IPS DF 6.9 (cell line): Measurements from ENCODE around the gene FKBP1A.

Source experiments
- DNase-seq: peaks from one replicate; pipeline ENCODE4 v3.0.0-alpha.2; 2013; ENCODE audit warnings: low read depth, low spot score
- H3K27ac ChIP-seq: one replicate; pipeline ENCODE4 v1.5.1; 2013; ENCODE audit warnings: low read length, control low read depth
- H3K27me3 ChIP-seq: 2 replicates; pipeline ENCODE4 v1.6.1; 2013; ENCODE audit warnings: mild to moderate bottlenecking, low read length; ENCODE audit not compliant: control insufficient read depth, insufficient read depth
- H3K36me3 ChIP-seq: 2 replicates; pipeline ENCODE4 v1.6.1; 2013; ENCODE audit warnings: low read length; ENCODE audit not compliant: control insufficient read depth, insufficient read depth
- H3K4me1 ChIP-seq: 2 replicates; pipeline ENCODE4 v1.6.1; 2013; ENCODE audit warnings: low read length; ENCODE audit not compliant: control insufficient read depth, insufficient read depth
- H3K4me3 ChIP-seq: 2 replicates; pipeline ENCODE4 v1.5.1; 2013; ENCODE audit warnings: mild to moderate bottlenecking, low read length
- H3K9me3 ChIP-seq: 2 replicates; pipeline ENCODE4 v1.6.1; 2013; ENCODE audit warnings: low read length, inconsistent platforms; ENCODE audit not compliant: control insufficient read depth, insufficient read depth
- WGBS: extraction: QIAGEN DNeasy Blood & Tissue Kit; methylation state at CpG from one replicate; pipeline ENCODE4 v1.1.7; 2013; ENCODE audit warnings: mixed read lengths, missing lambda C conversion rate; ENCODE audit not compliant: insufficient read length, insufficient coverage; 5-methylcytosine and 5-hydroxymethylcytosine counted together

The FKBP1A gene

DNA sequence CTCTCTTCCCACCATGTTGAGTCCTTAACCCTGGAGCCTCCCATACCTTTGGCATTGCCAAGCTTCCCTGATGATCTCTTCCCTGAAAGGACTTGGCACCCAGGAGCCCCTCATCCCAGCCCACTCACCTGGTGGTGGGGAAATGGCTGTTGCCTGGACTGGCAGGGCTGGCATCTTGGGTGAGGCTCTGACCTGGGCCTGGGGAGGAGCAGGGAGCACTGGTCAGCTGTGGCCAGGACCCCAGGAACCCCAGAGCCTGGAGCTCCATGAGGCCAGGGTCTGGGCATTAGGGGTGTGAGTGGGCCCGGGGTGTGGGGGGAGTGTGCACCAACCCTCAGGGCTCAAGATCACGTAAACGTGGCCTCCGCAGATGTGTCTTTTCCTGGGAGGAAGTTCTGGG is 73.4 kb downstream of the FKBP1A start:
- Histone ChIP-seq H3K27ac (no peak overlapping the region), H3K4me1 (no peaks in the 10 kb centered on the region), H3K4me3 (no peak overlapping the region), H3K9me3 (no peaks in the 10 kb centered on the region), H3K27me3 (no peaks in the 10 kb centered on the region), H3K36me3 (no peaks in the 10 kb centered on the region; the same call in 1 of the 2 replicates)
- no CpG with 5 or more reads among the region's 4 CpGs for WGBS
- no peak for DNase-seq

DNA sequence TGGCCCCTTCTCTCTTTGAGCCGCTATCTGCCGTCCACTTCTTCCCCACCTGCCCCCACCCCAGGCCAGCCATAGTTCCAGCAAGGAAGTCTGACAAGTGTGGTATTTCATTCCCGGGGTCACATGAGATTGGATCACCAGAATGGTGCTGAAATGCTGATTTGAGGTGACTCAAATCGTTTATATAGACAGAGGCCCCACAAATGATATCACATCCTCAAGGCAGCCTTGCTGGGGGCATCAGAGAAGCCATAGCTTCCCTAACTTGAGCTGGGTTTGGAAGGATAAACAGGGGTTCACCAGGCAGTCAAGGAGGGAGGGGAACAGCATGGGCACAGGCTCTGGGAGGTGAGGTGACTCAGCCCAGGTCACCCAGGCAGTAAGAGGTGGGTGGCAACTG is 73.8 kb downstream of the FKBP1A start:
- Histone ChIP-seq H3K27ac (no peak overlapping the region), H3K36me3 (no peaks in the 10 kb centered on the region; the same call in 1 of the 2 replicates), H3K4me1 (no peaks in the 10 kb centered on the region), H3K27me3 (no peaks in the 10 kb centered on the region), H3K4me3 (no peak overlapping the region), H3K9me3 (no peaks in the 10 kb centered on the region)
- no CpG with 5 or more reads among the region's 4 CpGs for whole genome bisulfite sequencing
- DNase-seq: no peak
